Type B pancreatic cell (in vitro differentiated cells): ENCODE measurements around the gene TRAPPC2L. TPM values are rescaled to one million over a fixed set of nuclear protein-coding genes. Genes with fewer than 3 reads are reported as not detected.

Experiments
- DNase-seq: peaks from one replicate; pipeline ENCODE4 v3.0.0; 2021; ENCODE audit warnings: mixed read lengths; ENCODE audit not compliant: unreplicated experiment; ENCODE audit errors: extremely low spot score
- H3K27ac Mint-ChIP-seq: 2 replicates; pipeline ENCODE4 v1.8.0; 2021; ENCODE audit warnings: mild to moderate bottlenecking, mixed read lengths
- H3K27me3 Mint-ChIP-seq: 2 replicates; pipeline ENCODE4 v1.8.0; 2021; ENCODE audit warnings: mixed read lengths
- H3K36me3 Mint-ChIP-seq: 2 replicates; pipeline ENCODE4 v1.8.0; 2021; ENCODE audit warnings: mixed read lengths
- H3K4me1 Mint-ChIP-seq: one replicate; pipeline ENCODE4 v1.8.0; 2021; ENCODE audit warnings: mixed read lengths; ENCODE audit not compliant: unreplicated experiment
- H3K4me3 Mint-ChIP-seq: 2 replicates; pipeline ENCODE4 v1.8.0; 2021; ENCODE audit warnings: mild to moderate bottlenecking, mixed read lengths
- H3K9me3 Mint-ChIP-seq: 2 replicates; pipeline ENCODE4 v1.8.0; 2021; ENCODE audit warnings: mixed read lengths
- CTCF ChIP-seq: fragments of 200-600 bp; sonication (generic); conservative IDR thresholded peaks from 2 replicates; pipeline ENCODE4 v1.5.0; 2021; ENCODE audit warnings: antibody characterized with exemption, mild to moderate bottlenecking
- total RNA-seq: library from RNA; stranded (reverse); gene quantifications from 2 replicates; pipeline ENCODE4 v1.2.1, GENCODE V29; 2021; ENCODE audit warnings: low replicate concordance

The TRAPPC2L gene
- total RNA-seq, 1 donor from 2014 or later: 91.4 TPM

GRCh38 chr16:88871349-88871702, 14.4 kb downstream of the TRAPPC2L start:
- no peaks in the 10 kb centered on the region for H3K36me3 Mint-ChIP-seq
- H3K4me1 Mint-ChIP-seq: no peaks in the 10 kb centered on the region
- H3K27ac Mint-ChIP-seq: no peak overlapping the region

GRCh38 chr16:88871730-88872416, 14.9 kb downstream of the TRAPPC2L start:
- H3K4me1 Mint-ChIP-seq: no peaks in the 10 kb centered on the region
- H3K9me3 Mint-ChIP-seq: no peaks in the 10 kb centered on the region
- H3K27ac Mint-ChIP-seq: no peak overlapping the region
- DNase-seq: no peak
- TF ChIP-seq CTCF: no peak
- no peaks in the 10 kb centered on the region for H3K27me3 Mint-ChIP-seq
- H3K36me3 Mint-ChIP-seq: no peaks in the 10 kb centered on the region
- H3K4me3 Mint-ChIP-seq: no peak overlapping the region

More at GRCh38 chr16:88871349-88871702, 14.4 kb downstream of the TRAPPC2L start:
- no peak for DNase-seq
- no peak overlapping the region for H3K4me3 Mint-ChIP-seq
- no peak for TF ChIP-seq CTCF
- no peaks in the 10 kb centered on the region for H3K27me3 Mint-ChIP-seq
- no peaks in the 10 kb centered on the region for H3K9me3 Mint-ChIP-seq

- no peak overlapping the region for H3K27ac Mint-ChIP-seq
- no peak overlapping the region for H3K4me3 Mint-ChIP-seq
- no peak for TF ChIP-seq CTCF
- no peaks in the 10 kb centered on the region for H3K36me3 Mint-ChIP-seq
- no peaks in the 10 kb centered on the region for H3K27me3 Mint-ChIP-seq
- DNase-seq: no peak
- no peaks in the 10 kb centered on the region for H3K9me3 Mint-ChIP-seq
- H3K4me1 Mint-ChIP-seq: no peaks in the 10 kb centered on the region
Measured at GRCh38 chr16:88872650-88873331, 15.9 kb downstream of the TRAPPC2L start.

- Mint-ChIP-seq H3K27ac (no peak overlapping the region), H3K27me3 (no peaks in the 10 kb centered on the region), H3K9me3 (no peaks in the 10 kb centered on the region), H3K4me3 (no peak overlapping the region), H3K36me3 (no peaks in the 10 kb centered on the region), H3K4me1 (peaks cover 4% of the 10 kb centered on the region)
- TF ChIP-seq CTCF: no peak
- DNase-seq: no peak
Measured at GRCh38 chr16:88874938-88875599, 18.1 kb downstream of the TRAPPC2L start.

- no peaks in the 10 kb centered on the region for H3K36me3 Mint-ChIP-seq
- H3K9me3 Mint-ChIP-seq: no peaks in the 10 kb centered on the region
- no peaks in the 10 kb centered on the region for H3K27me3 Mint-ChIP-seq
- TF ChIP-seq CTCF: no peak
- no peak overlapping the region for H3K27ac Mint-ChIP-seq
- peaks cover 8% of the 10 kb centered on the region for H3K4me1 Mint-ChIP-seq
- no peak overlapping the region for H3K4me3 Mint-ChIP-seq
- no peak for DNase-seq
Measured at GRCh38 chr16:88875703-88876234, 18.8 kb downstream of the TRAPPC2L start.
